ENCODE results near the gene CNTFR.
A peak's percentile ranks its signal among the peaks of the same experiment; 100 is the strongest.

Gene CNTFR

GRCh38 chr9:34611251-34611810 lies 21.8 kb upstream of the CNTFR start:
- Mint-ChIP-seq H3K4me1 (peaks cover 36% of the 10 kb centered on the region), H3K36me3 (ENCODE audit: low read depth) (peaks cover 20% of the 10 kb centered on the region), H3K9me3 (no peaks in the 10 kb centered on the region), H3K4me3 (peak overlapping the region; percentile 94), H3K27ac (peak overlapping the region; percentile 53), H3K27me3 (ENCODE audit: low read depth, poor library complexity) (peaks cover 6% of the 10 kb centered on the region)
- TF ChIP-seq CTCF (IDR thresholded peaks at IDR 0.05), result no peak
- DNase-seq, result no peak

- Mint-ChIP-seq H3K4me1 (peaks cover 36% of the 10 kb centered on the region), H3K4me3 (peak overlapping the region; percentile 94), H3K36me3 (ENCODE audit: low read depth) (peaks cover 16% of the 10 kb centered on the region), H3K9me3 (no peaks in the 10 kb centered on the region), H3K27ac (no peak overlapping the region), H3K27me3 (ENCODE audit: low read depth, poor library complexity) (peaks cover 6% of the 10 kb centered on the region)
- no peak for TF ChIP-seq CTCF (IDR thresholded peaks at IDR 0.05)
- DNase-seq, result no peak
Measured at GRCh38 chr9:34610434-34611206, 21.1 kb upstream of the CNTFR start.

GRCh38 chr9:34607331-34607730 lies 17.8 kb upstream of the CNTFR start:
- Mint-ChIP-seq H3K27ac (no peak overlapping the region), H3K9me3 (no peaks in the 10 kb centered on the region), H3K4me3 (no peak overlapping the region), H3K4me1 (peaks cover 29% of the 10 kb centered on the region), H3K36me3 (ENCODE audit: low read depth) (peaks cover 4% of the 10 kb centered on the region), H3K27me3 (ENCODE audit: low read depth, poor library complexity) (peaks cover 9% of the 10 kb centered on the region)
- no peak for TF ChIP-seq CTCF (IDR thresholded peaks at IDR 0.05)
- no peak for DNase-seq

GRCh38 chr9:34606905-34607304 lies 17.4 kb upstream of the CNTFR start:
- no peak overlapping the region for H3K27ac Mint-ChIP-seq
- peaks cover 26% of the 10 kb centered on the region for H3K4me1 Mint-ChIP-seq
- TF ChIP-seq CTCF (IDR thresholded peaks at IDR 0.05), result no peak
- H3K36me3 Mint-ChIP-seq (ENCODE audit: low read depth), result peaks cover 4% of the 10 kb centered on the region
- H3K4me3 Mint-ChIP-seq, result no peak overlapping the region
- peaks cover 9% of the 10 kb centered on the region for H3K27me3 Mint-ChIP-seq (ENCODE audit: low read depth, poor library complexity)
- DNase-seq, result no peak
- H3K9me3 Mint-ChIP-seq, result no peaks in the 10 kb centered on the region

GRCh38 chr9:34606190-34606589 lies 16.7 kb upstream of the CNTFR start:
- H3K27ac Mint-ChIP-seq, result no peak overlapping the region
- peaks cover 4% of the 10 kb centered on the region for H3K36me3 Mint-ChIP-seq (ENCODE audit: low read depth)
- H3K9me3 Mint-ChIP-seq, result no peaks in the 10 kb centered on the region
- H3K27me3 Mint-ChIP-seq (ENCODE audit: low read depth, poor library complexity), result peaks cover 9% of the 10 kb centered on the region
- no peak for DNase-seq
- H3K4me3 Mint-ChIP-seq, result no peak overlapping the region
- TF ChIP-seq CTCF (IDR thresholded peaks at IDR 0.05), result no peak
- H3K4me1 Mint-ChIP-seq, result peaks cover 27% of the 10 kb centered on the region
